Measurements from ENCODE around the gene NUMB.

- TF ChIP-seq POLR2A (IDR thresholded peaks at IDR 0.05; ENCODE audit: low read length) (no peak), GATA1 (IDR thresholded peaks at IDR 0.05; ENCODE audit: low read depth, low read length) (no peak)
Observed at GRCh38 chr14:73333031-73333430, 125.3 kb downstream of the NUMB start.

Measured in erythroblast (primary cell).